IPS-15b (cell line): Measurements from ENCODE around the gene EPHB4.

ENCODE experiments used
- H3K27me3 ChIP-seq: one replicate; pipeline ENCODE4 v1.6.1; 2013; ENCODE audit warnings: low read length; ENCODE audit not compliant: control insufficient read depth, insufficient read depth
- H3K36me3 ChIP-seq: one replicate; pipeline ENCODE4 v1.6.1; 2013; ENCODE audit warnings: low read length; ENCODE audit not compliant: control insufficient read depth, insufficient read depth
- H3K4me1 ChIP-seq: one replicate; pipeline ENCODE4 v1.6.1; 2013; ENCODE audit warnings: mild to moderate bottlenecking, low read length; ENCODE audit not compliant: control insufficient read depth, insufficient read depth
- H3K4me3 ChIP-seq: one replicate; pipeline ENCODE4 v1.5.1; 2013; ENCODE audit warnings: low read depth, low read length
- H3K9ac ChIP-seq: one replicate; pipeline ENCODE4 v1.6.1; 2013; ENCODE audit warnings: low read depth, mild to moderate bottlenecking, low read length
- H3K9me3 ChIP-seq: one replicate; pipeline ENCODE4 v1.6.1; 2013; ENCODE audit warnings: mild to moderate bottlenecking, low read length; ENCODE audit not compliant: control insufficient read depth, insufficient read depth

EPHB4 gene

GRCh38 chr7:100791881-100792666 is 35.2 kb downstream of the EPHB4 start:
- Histone ChIP-seq H3K4me3 (no peak overlapping the region), H3K27me3 (no peaks in the 10 kb centered on the region), H3K36me3 (no peaks in the 10 kb centered on the region), H3K9me3 (no peaks in the 10 kb centered on the region), H3K4me1 (peaks cover 6% of the 10 kb centered on the region), H3K9ac (no peak overlapping the region)

- Histone ChIP-seq H3K4me3 (no peak overlapping the region), H3K9me3 (no peaks in the 10 kb centered on the region), H3K4me1 (peaks cover under 1% of the 10 kb centered on the region), H3K27me3 (no peaks in the 10 kb centered on the region), H3K36me3 (no peaks in the 10 kb centered on the region), H3K9ac (no peak overlapping the region)
Observed at GRCh38 chr7:100789055-100789454, 38.3 kb downstream of the EPHB4 start.

GRCh38 chr7:100786323-100786722 is 41.0 kb downstream of the EPHB4 start:
- H3K9me3 ChIP-seq: no peaks in the 10 kb centered on the region
- H3K4me1 ChIP-seq: no peaks in the 10 kb centered on the region
- H3K4me3 ChIP-seq: no peak overlapping the region
- H3K36me3 ChIP-seq: no peaks in the 10 kb centered on the region
- H3K9ac ChIP-seq: no peak overlapping the region
- H3K27me3 ChIP-seq: no peaks in the 10 kb centered on the region

- Histone ChIP-seq H3K9ac (no peak overlapping the region), H3K27me3 (no peaks in the 10 kb centered on the region), H3K4me3 (no peak overlapping the region)
Observed at GRCh38 chr7:100785878-100786277, 41.4 kb downstream of the EPHB4 start.

GRCh38 chr7:100783804-100784203 is 43.5 kb downstream of the EPHB4 start:
- Histone ChIP-seq H3K4me1 (no peaks in the 10 kb centered on the region), H3K27me3 (no peaks in the 10 kb centered on the region), H3K9me3 (no peaks in the 10 kb centered on the region), H3K36me3 (no peaks in the 10 kb centered on the region), H3K9ac (no peak overlapping the region), H3K4me3 (no peak overlapping the region)

More at GRCh38 chr7:100785878-100786277, 41.4 kb downstream of the EPHB4 start:
- H3K9me3 ChIP-seq: no peaks in the 10 kb centered on the region
- no peaks in the 10 kb centered on the region for H3K4me1 ChIP-seq
- no peaks in the 10 kb centered on the region for H3K36me3 ChIP-seq

- no peaks in the 10 kb centered on the region for H3K27me3 ChIP-seq
- no peaks in the 10 kb centered on the region for H3K36me3 ChIP-seq
- no peaks in the 10 kb centered on the region for H3K9me3 ChIP-seq
Observed at GRCh38 chr7:100781255-100781654, 46.1 kb downstream of the EPHB4 start.

GRCh38 chr7:100779359-100779758 is 48.0 kb downstream of the EPHB4 start:
- Histone ChIP-seq H3K36me3 (no peaks in the 10 kb centered on the region), H3K4me3 (no peak overlapping the region), H3K9me3 (no peaks in the 10 kb centered on the region), H3K27me3 (no peaks in the 10 kb centered on the region), H3K4me1 (no peaks in the 10 kb centered on the region), H3K9ac (no peak overlapping the region)

More at GRCh38 chr7:100781255-100781654, 46.1 kb downstream of the EPHB4 start:
- no peak overlapping the region for H3K4me3 ChIP-seq
- H3K9ac ChIP-seq: no peak overlapping the region
- H3K4me1 ChIP-seq: no peaks in the 10 kb centered on the region

- no peaks in the 10 kb centered on the region for H3K9me3 ChIP-seq
- H3K4me3 ChIP-seq: no peak overlapping the region
- H3K36me3 ChIP-seq: no peaks in the 10 kb centered on the region
- no peaks in the 10 kb centered on the region for H3K27me3 ChIP-seq
- H3K9ac ChIP-seq: no peak overlapping the region
- no peaks in the 10 kb centered on the region for H3K4me1 ChIP-seq
Observed at GRCh38 chr7:100778061-100778621, 49.2 kb downstream of the EPHB4 start.

- H3K4me1 ChIP-seq: no peaks in the 10 kb centered on the region
- H3K9ac ChIP-seq: no peak overlapping the region
- H3K9me3 ChIP-seq: no peaks in the 10 kb centered on the region
- no peak overlapping the region for H3K4me3 ChIP-seq
- H3K36me3 ChIP-seq: no peaks in the 10 kb centered on the region
- H3K27me3 ChIP-seq: no peaks in the 10 kb centered on the region
Observed at GRCh38 chr7:100773491-100773890, 53.8 kb downstream of the EPHB4 start.

- H3K4me3 ChIP-seq: no peak overlapping the region
- H3K36me3 ChIP-seq: no peaks in the 10 kb centered on the region
- no peaks in the 10 kb centered on the region for H3K27me3 ChIP-seq
- no peaks in the 10 kb centered on the region for H3K9me3 ChIP-seq
- no peaks in the 10 kb centered on the region for H3K4me1 ChIP-seq
- H3K9ac ChIP-seq: no peak overlapping the region
Observed at GRCh38 chr7:100768784-100769183, 58.5 kb downstream of the EPHB4 start.

GRCh38 chr7:100765250-100765649 is 62.1 kb downstream of the EPHB4 start:
- Histone ChIP-seq H3K4me1 (no peaks in the 10 kb centered on the region), H3K36me3 (no peaks in the 10 kb centered on the region), H3K9ac (no peak overlapping the region), H3K9me3 (no peaks in the 10 kb centered on the region), H3K4me3 (no peak overlapping the region), H3K27me3 (no peaks in the 10 kb centered on the region)

- H3K36me3 ChIP-seq: no peaks in the 10 kb centered on the region
- H3K27me3 ChIP-seq: no peaks in the 10 kb centered on the region
- H3K4me1 ChIP-seq: no peaks in the 10 kb centered on the region
- H3K4me3 ChIP-seq: no peak overlapping the region
- no peak overlapping the region for H3K9ac ChIP-seq
- no peaks in the 10 kb centered on the region for H3K9me3 ChIP-seq
Observed at GRCh38 chr7:100764841-100765240, 62.5 kb downstream of the EPHB4 start.
